ENCODE measurements around the gene SLC38A7.
"Not testable (repeated sequence)": the region's sequence is repeated elsewhere in the genome, so short reads cannot be mapped to it uniquely, and the experiment has no call there.

SLC38A7 gene

GRCh38 chr16:58670946-58671583, 13.5 kb downstream of the SLC38A7 start:
- no peak for DNase-seq

GRCh38 chr16:58670177-58670576, 14.4 kb downstream of the SLC38A7 start:
- no peak for DNase-seq

- no peak for DNase-seq
Observed at GRCh38 chr16:58665200-58665599, 19.4 kb downstream of the SLC38A7 start.

GRCh38 chr16:58661199-58661830, 23.3 kb downstream of the SLC38A7 start:
- peak; percentile 37 for DNase-seq

GRCh38 chr16:58659911-58660310, 24.7 kb downstream of the SLC38A7 start:
- not testable (repeated sequence) for DNase-seq

GRCh38 chr16:58658796-58659211, 25.8 kb downstream of the SLC38A7 start:
- DNase-seq: no peak

GRCh38 chr16:58656899-58657298, 27.7 kb downstream of the SLC38A7 start:
- no peak for DNase-seq

- DNase-seq: no peak
Observed at GRCh38 chr16:58655215-58655596, 29.4 kb downstream of the SLC38A7 start.

GRCh38 chr16:58654560-58655214, 29.9 kb downstream of the SLC38A7 start:
- no peak for DNase-seq

GRCh38 chr16:58652741-58653140, 31.8 kb downstream of the SLC38A7 start:
- DNase-seq: no peak

- no peak for DNase-seq
Observed at GRCh38 chr16:58651965-58652348, 32.6 kb downstream of the SLC38A7 start.

- DNase-seq: no peak
Observed at GRCh38 chr16:58649707-58650106, 34.9 kb downstream of the SLC38A7 start.

- DNase-seq: no peak
Observed at GRCh38 chr16:58647107-58647506, 37.5 kb downstream of the SLC38A7 start.

- no peak for DNase-seq
Observed at GRCh38 chr16:58644765-58645487, 39.6 kb downstream of the SLC38A7 start.

GRCh38 chr16:58644108-58644507, 40.5 kb downstream of the SLC38A7 start:
- no peak for DNase-seq

GRCh38 chr16:58640949-58641348, 43.6 kb downstream of the SLC38A7 start:
- DNase-seq: no peak

GRCh38 chr16:58639836-58640235, 44.7 kb downstream of the SLC38A7 start:
- no peak for DNase-seq

GRCh38 chr16:58639230-58639629, 45.3 kb downstream of the SLC38A7 start:
- no peak for DNase-seq

GRCh38 chr16:58638148-58639036, 46.2 kb downstream of the SLC38A7 start:
- no peak for DNase-seq

- DNase-seq: not testable (repeated sequence)
Observed at GRCh38 chr16:58637021-58637420, 47.5 kb downstream of the SLC38A7 start.

GRCh38 chr16:58636466-58636865, 48.1 kb downstream of the SLC38A7 start:
- DNase-seq: no peak

- no peak for DNase-seq
Observed at GRCh38 chr16:58635502-58635901, 49.1 kb downstream of the SLC38A7 start.
